NK-92 (cell line): ENCODE results near the gene SH2D6.

ENCODE experiments used
- DNase-seq: peaks from one replicate; lab custom pipeline; 2025; ENCODE audit not compliant: unreplicated experiment; lab: John Stamatoyannopoulos, UW

SH2D6 gene

GRCh38 chr2:85421260-85422071 lies 3.0 kb downstream of the SH2D6 start:
- DNase-seq, result no peak

DNA sequence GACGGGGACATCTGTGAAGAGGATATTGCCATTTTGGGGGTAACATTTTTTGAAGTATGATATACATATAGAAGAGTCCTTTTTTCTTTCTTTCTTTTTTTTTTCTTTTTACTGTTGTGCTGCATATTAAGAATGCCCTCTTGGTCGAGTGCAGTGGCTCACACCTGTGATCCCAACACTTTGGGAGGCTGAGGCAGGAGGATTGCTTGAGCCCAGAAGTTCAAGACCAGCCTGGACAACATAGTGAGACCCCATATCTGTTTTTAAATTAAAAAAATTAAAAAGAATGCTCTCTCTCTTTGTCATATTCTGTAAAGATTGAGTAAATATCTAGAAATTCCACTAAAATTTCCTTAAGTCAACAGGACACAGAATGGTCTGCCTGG lies 3.6 kb downstream of the SH2D6 start:
- no peak for DNase-seq

GRCh38 chr2:85423525-85423924 lies 5.0 kb downstream of the SH2D6 start:
- no peak for DNase-seq

DNA sequence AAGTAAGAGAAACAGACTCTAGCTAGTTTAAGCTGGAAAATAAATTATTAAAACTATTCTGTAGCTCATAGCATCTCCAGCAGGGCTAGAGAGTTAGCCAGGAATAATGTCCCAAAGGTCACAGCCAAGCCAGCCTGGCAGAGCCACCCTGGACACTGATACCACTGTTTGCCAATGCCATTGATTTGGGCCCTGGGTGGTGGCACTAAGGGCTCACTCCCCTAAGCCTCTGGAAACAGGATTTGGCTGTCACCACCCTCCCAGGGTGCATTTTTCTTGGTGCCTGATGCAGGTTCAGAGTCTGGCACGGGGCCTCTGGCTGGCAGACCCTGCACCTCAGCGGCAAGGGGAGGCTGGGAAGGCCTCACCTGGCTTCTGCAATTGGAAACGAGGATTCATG lies 7.1 kb downstream of the SH2D6 start:
- DNase-seq, result no peak

DNA sequence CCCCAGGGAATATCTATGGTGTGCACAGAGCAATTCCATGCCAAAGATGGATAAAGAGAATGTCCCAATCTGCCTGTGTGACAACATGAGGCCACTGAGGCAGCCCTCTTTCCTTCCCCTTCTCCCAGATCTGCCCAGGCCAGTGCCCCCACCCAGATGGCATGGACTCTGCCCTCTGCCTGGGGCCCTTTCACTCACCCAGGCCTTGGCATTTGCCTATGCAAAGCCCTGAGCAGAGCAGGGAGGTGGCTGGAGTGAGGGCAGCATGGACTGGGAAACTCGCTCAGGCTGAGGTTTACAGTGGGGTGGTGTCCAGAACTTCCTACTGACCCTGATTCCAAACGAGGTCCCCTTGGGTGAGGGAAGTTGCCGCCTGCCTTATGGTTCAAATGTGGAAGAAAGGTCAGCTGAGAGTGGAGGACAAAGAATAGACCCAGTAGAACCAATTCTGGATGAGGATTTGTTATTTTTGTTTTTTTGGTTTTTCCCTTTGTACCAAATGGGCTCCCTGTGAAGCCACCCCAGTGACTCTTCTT lies 8.9 kb downstream of the SH2D6 start:
- DNase-seq, result no peak

GRCh38 chr2:85428343-85428881 lies 9.9 kb downstream of the SH2D6 start:
- DNase-seq, result no peak

DNA sequence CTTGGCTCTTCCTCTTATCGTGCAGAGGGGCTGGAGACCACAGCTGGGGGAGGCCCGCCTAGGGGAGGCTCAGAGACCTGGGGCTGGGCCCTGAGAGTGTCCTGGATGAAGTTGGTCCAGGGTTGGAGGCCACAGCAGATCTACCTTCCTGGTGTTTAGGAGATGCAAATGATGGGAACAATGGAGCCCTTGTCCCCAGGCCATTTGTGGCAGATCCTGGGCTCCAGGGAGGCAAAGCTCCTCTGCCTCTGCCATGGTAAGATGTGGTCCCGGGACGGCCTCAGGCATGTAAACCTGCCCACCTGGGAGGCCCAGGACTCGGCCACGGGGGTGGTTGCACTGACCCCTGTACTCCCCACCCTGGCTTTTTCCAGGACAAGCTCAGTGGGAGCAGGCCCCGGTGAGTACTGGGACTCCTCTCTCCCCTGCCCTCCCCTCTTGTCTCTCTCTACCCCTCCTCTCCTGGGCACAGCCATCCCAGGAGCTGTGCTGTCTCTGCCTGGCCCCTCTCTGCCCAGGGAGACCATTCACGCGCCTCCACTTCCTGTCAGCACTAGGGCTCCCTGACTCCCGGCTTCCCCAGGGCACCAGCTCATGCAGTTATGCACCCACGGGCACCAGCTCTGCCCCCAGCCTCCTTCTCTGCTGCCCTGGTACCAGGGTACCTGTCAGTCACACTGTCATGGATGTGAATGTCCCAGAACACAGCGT lies 10.9 kb downstream of the SH2D6 start:
- no peak for DNase-seq

DNA sequence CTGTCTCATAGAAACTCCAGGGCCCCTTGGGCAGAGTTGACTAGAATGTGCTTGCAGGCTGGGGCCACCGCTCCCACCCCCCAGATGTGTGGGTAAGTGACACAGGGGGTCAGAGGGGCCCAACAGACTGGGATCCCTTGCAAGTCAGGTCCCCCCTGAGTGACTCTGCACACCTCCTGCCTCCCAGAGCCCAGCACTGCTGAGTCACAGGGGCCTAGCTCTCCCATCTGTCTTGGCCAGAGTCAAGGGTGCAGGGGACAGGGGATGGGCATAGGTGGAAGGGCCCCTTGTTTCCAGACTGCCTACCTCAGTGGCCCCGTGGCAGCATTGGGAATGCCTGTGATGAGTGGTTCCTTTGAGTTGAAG lies 11.4 kb downstream of the SH2D6 start:
- DNase-seq, result no peak

DNA sequence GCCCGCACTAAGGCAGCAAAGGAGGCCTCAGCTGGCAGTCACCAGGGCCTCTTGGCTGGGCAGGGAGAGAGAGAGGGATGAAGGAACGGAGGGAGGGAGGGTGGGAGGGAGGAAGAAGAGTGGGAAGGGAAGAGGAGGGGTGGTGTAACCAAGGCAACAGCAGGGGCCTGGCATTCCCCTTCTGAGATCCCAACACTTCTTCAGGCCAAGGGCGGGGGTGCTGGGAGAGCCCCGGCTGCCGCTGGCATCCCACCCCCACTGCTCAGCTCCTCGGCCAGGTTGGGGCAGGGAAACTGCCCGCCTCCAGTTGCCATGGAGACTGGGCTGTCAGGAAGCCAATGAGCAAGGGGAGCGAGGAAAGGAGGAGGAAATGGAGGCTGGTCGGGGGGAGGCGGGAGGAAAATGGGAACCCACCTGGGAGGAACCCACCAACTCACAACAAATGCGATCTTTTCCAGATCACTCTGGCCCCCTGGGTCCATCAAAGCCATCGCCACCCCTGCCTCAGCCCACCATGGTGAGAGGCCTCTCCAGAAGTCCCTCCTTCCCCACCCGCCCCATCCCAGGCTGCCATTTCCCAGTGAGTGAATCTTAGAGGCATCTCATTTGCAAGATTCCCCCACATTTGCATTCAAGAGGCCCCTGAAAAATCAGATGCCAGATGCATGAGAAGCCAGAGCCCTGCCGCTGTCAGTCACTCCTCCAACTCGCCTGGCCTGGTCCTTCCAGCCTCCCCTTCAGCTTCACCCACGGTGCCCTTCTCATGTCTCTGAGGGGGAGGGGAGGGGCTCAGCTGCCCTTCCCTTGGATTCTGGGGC lies 12.4 kb downstream of the SH2D6 start:
- DNase-seq, result no peak

GRCh38 chr2:85431570-85432205 lies 13.2 kb downstream of the SH2D6 start:
- DNase-seq, result no peak

- DNase-seq, result no peak
Measured at GRCh38 chr2:85433511-85434089, 15.1 kb downstream of the SH2D6 start.

GRCh38 chr2:85434696-85435095 lies 16.2 kb downstream of the SH2D6 start:
- DNase-seq, result no peak

DNA sequence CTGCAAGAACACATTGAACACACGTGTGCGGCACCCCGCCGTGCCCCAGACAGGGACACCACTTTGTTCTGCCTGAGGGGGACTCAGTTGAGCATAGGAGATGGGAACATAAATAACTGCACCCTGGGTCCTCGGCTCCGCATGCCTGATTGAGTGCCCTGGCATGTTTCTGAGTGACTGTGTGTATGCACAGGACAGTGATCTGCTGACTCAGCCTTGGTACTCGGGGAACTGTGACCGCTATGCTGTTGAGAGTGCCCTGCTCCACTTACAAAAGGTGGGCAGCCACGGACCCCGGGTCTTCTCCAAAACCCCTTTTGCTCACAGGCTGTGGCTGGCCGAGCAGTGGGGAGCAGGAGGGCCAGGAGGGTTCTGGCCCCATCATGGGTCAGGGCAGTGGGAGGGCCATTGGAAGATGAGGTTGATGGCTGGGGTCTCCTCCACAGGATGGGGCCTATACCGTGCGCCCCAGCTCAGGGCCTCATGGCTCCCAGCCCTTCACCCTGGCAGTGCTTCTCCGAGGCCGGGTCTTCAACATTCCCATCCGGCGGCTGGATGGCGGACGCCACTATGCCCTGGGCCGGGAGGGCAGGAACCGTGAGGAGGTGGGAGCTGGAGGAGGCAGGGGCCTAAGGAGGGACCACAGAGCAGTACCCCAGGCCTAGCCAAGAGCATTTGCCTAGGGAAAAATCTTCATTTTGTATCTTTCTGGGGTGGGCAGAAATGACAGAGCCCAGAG lies 16.9 kb downstream of the SH2D6 start:
- no peak for DNase-seq

DNA sequence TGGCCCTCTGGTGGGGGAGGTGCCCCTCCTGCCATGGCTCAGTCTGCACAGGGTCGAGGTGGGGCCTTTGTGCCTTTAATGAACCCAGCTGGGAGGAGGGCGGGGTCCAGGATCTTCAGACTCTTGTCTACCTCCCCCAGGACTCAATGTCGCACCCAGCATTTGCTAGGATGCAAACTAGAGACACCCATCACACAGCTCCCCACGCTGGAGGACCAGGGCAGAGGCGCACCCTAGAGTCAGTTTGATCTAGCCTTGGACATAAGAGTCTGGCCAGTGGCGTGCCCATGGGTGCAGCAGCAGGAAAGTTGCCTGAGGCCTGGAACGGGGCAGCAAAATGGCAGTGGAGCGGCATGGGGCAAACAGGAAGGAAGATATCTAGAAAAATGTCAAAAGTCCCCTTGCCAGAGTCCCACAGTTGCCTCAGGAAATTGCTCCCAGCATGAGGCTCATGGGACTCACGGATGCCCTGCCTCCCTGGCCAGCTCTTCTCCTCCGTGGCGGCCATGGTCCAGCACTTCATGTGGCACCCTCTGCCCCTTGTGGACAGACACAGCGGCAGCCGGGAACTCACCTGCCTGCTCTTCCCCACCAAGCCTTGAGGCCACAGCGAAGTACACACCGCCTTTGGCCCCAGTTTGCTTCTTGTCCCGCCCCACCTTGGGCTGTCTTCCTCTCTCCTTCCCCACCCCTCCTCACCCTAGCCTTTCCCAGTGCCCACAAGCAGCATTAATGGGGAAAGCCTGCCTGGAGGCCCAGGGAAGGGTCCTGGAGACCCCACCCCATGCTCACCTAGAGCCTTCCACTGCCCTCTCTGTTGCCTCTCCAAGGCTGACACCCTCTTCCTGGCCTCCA lies 17.7 kb downstream of the SH2D6 start:
- no peak for DNase-seq

GRCh38 chr2:85436836-85437487 lies 18.4 kb downstream of the SH2D6 start:
- no peak for DNase-seq

- DNase-seq, result no peak
Measured at GRCh38 chr2:85437488-85438200, 19.1 kb downstream of the SH2D6 start.

- DNase-seq, result no peak
Measured at GRCh38 chr2:85438201-85439024, 19.9 kb downstream of the SH2D6 start.
